ENCODE results near the gene TNFRSF21.

DNA sequence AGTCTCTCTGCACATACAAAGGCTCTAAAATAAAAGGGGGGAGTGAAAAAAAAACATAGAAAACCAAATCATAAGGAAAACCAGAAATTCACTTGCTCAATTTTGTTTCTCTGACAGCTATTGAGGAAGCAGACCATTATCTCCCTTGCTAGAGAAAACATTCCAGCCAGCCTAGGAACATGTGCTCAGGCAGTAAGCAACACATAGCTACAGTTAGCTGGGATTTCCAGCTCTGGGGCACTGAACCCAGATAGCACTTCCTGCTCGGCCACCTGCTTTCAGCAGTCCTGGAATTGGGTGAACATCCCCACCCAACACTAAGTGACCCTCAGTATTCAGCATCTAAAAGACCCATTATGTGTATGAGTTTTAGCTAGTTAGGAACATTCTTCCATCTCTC, 61.3 kb downstream of the TNFRSF21 start:
- TF ChIP-seq POLR2AphosphoS5 (IDR thresholded peaks at IDR 0.05; ENCODE audit: low read depth, low read length) (no peak), TAF1 (IDR thresholded peaks at IDR 0.05; ENCODE audit: borderline replicate concordance, low read depth, low read length) (no peak), POLR2A (IDR thresholded peaks at IDR 0.05; ENCODE audit: low read depth, low read length) (no peak)

All from GM12892 (cell line).